ENCODE results near the gene FKBP1A.

FKBP1A gene

DNA sequence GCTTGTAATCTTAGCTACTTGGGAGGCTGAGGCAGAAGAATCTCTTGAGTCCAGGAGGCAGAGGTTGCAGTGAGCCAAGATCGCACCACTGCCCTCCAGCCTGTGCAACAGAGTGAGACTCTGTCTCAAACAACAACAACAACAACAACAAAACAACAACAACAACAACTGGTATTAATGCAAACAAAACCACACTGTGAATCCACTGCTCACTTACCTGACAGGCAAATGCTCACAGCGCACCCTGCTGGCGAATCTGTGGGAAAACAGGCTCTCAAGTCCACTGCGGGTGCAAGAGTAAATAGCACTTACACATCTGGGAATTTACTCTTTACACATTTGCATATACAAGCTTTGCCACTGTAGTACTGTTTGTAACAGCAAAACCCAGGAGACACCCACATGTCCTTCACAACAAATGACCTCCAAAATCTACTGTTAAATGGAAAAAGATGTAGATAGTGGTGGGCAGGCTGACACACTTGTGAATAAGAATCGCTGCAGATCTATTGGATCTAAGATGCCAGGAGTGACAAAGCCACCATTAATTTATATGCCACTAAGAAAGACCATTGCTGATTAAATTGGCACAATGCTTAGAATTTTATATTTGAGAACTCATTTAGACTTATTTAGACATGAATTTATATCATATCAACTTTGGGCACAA, 44.5 kb upstream of the FKBP1A start:
- Histone ChIP-seq H3K27ac (no peak overlapping the region), H3K36me3 (peaks cover 7% of the 10 kb centered on the region), H3K9me3 (ENCODE audit: severe bottlenecking) (no peaks in the 10 kb centered on the region), H3K4me3 (ENCODE audit: low read depth, low read length) (no peak overlapping the region), H3K27me3 (ENCODE audit: insufficient read depth, low read depth, severe bottlenecking) (no peaks in the 10 kb centered on the region)
- DNase-seq, result peak; percentile 71
- TF ChIP-seq, protein P1, sequence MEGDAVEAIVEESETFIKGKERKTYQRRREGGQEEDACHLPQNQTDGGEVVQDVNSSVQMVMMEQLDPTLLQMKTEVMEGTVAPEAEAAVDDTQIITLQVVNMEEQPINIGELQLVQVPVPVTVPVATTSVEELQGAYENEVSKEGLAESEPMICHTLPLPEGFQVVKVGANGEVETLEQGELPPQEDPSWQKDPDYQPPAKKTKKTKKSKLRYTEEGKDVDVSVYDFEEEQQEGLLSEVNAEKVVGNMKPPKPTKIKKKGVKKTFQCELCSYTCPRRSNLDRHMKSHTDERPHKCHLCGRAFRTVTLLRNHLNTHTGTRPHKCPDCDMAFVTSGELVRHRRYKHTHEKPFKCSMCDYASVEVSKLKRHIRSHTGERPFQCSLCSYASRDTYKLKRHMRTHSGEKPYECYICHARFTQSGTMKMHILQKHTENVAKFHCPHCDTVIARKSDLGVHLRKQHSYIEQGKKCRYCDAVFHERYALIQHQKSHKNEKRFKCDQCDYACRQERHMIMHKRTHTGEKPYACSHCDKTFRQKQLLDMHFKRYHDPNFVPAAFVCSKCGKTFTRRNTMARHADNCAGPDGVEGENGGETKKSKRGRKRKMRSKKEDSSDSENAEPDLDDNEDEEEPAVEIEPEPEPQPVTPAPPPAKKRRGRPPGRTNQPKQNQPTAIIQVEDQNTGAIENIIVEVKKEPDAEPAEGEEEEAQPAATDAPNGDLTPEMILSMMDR (IDR thresholded peaks at IDR 0.05; ENCODE audit: low read depth, low read length), result peak; percentile 92

DNA sequence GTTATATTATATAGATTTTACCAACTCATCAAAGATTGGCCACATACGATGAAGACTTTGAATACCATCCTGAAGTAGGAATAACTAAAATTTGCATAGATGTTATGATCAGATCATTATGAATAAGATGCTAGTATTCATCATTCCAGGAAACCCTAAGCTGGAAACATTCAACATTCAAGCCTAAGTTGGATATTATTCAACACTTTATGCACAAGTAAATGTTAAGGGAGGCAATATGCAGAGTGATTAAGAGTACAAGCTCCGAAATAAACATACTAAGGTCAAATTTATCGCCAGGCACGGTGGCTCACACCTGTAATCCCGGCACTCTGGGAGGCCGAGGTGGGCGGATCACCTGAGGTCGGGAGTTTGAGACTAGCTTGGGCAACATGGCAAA, 43.4 kb upstream of the FKBP1A start:
- TF ChIP-seq, protein P1 (IDR thresholded peaks at IDR 0.05; ENCODE audit: low read depth, low read length), result no peak

DNA sequence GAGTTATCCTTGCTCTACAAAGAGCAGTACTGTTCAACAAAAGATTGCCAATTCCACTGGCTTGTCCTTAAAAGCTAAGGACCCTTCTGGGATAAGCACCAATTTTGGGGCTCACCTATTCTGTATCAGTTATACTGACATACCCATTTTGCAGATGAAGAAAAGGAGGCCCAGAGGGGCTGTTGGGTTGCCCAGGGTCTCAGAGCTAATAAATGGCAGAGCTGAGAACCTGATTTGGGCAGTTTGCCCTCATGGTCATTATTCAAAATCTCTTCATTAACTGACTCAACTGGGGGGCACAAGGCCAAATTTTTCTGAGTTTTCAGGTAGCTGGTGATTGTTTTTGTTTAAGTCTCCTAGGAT, 42.5 kb upstream of the FKBP1A start:
- H3K9me3 ChIP-seq (ENCODE audit: severe bottlenecking), result no peaks in the 10 kb centered on the region
- no peaks in the 10 kb centered on the region for H3K27me3 ChIP-seq (ENCODE audit: insufficient read depth, low read depth, severe bottlenecking)
- H3K4me3 ChIP-seq (ENCODE audit: low read depth, low read length), result no peak overlapping the region
- H3K27ac ChIP-seq, result no peak overlapping the region
- TF ChIP-seq, protein P1 (IDR thresholded peaks at IDR 0.05; ENCODE audit: low read depth, low read length), result no peak
- no peaks in the 10 kb centered on the region; the same call in 1 of the 2 replicates for H3K36me3 ChIP-seq
- no peak for DNase-seq

More for the DNA sequence above, 43.4 kb upstream of the FKBP1A start:
- no peak for DNase-seq
- H3K9me3 ChIP-seq (ENCODE audit: severe bottlenecking), result no peaks in the 10 kb centered on the region
- no peaks in the 10 kb centered on the region for H3K27me3 ChIP-seq (ENCODE audit: insufficient read depth, low read depth, severe bottlenecking)
- H3K36me3 ChIP-seq, result no peaks in the 10 kb centered on the region; the same call in 1 of the 2 replicates
- no peak overlapping the region for H3K27ac ChIP-seq
- H3K4me3 ChIP-seq (ENCODE audit: low read depth, low read length), result no peak overlapping the region

DNA sequence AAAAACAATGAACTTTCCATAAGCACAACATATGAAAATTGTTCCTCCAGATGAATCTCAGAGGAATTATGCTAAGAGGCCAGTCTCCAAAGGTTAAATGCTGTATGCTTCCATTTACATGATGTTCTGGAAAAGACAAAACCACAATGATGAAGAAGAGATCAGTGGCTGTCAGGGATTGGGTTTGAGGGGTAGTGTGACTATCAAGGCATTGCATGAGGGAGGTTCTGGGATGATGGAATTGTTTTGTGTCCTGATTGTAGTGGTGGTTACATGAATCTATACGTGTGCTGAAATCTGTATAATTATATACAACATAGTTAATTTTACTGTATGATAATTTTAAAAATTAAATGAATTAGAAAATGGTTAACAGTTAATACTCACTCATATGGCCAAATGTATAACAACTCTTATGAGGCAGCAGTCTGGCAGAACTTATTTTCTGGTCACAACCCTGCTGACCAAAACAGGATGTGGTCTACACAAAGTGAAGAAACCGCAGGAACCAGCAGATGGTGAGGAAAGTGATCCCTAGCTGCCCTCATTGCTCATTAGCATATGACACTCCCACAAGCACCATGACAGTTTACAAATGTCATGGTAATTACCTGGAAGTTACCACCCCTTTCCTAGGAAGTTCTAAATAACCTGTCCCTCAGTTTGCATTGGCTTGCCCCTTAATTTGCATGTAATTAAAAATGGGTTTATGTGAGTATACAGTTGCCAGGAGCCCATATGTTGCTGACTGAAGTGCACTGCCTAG, 41.9 kb upstream of the FKBP1A start:
- no peak for DNase-seq
- Histone ChIP-seq H3K9me3 (ENCODE audit: severe bottlenecking) (no peaks in the 10 kb centered on the region), H3K4me3 (ENCODE audit: low read depth, low read length) (no peak overlapping the region), H3K27ac (no peak overlapping the region), H3K36me3 (no peaks in the 10 kb centered on the region; the same call in 1 of the 2 replicates), H3K27me3 (ENCODE audit: insufficient read depth, low read depth, severe bottlenecking) (no peaks in the 10 kb centered on the region)
- TF ChIP-seq, protein P1 (IDR thresholded peaks at IDR 0.05; ENCODE audit: low read depth, low read length), result no peak

DNA sequence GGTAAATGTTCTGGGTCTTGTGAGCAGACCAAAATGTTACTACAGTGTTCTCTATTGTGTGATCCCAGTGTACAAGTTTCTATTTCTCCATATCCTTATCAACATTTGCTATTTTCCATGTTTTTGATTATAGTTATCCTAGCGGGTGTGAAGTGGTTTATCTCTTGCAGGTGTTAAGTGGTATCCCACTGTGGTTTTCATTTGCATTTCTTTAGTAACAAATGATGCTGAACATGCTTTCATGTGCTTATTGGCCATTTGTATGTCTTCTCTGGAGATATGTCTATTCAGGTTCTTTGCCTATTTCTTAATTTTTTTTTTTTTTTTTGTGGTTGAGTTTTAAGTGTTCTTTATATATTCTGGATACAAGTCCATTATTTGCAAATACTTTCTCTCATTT, 38.3 kb upstream of the FKBP1A start:
- Histone ChIP-seq H3K27me3 (ENCODE audit: insufficient read depth, low read depth, severe bottlenecking) (no peaks in the 10 kb centered on the region), H3K4me3 (ENCODE audit: low read depth, low read length) (no peak overlapping the region), H3K9me3 (ENCODE audit: severe bottlenecking) (no peaks in the 10 kb centered on the region), H3K27ac (no peak overlapping the region), H3K36me3 (no peaks in the 10 kb centered on the region)
- TF ChIP-seq, protein P1 (IDR thresholded peaks at IDR 0.05; ENCODE audit: low read depth, low read length), result no peak
- no peak for DNase-seq

All from WERI-Rb-1 (cell line).